H1 (cell line): Measurements from ENCODE around the gene PRXL2A. TPM values are rescaled to one million over a fixed set of nuclear protein-coding genes. Genes with fewer than 3 reads are reported as not detected.

Source experiments
- CTCF ChIA-PET: fragments of 300-600 bp; sonication (Branson Sonifier 250); formaldehyde crosslinking; loops from one replicate; lab custom pipeline; 2021; ENCODE audit not compliant: partially characterized antibody; lab: Charles Lee
- POLR2A ChIA-PET: fragments of 300-600 bp; sonication (Branson Sonifier 250); formaldehyde crosslinking; loops from one replicate; lab custom pipeline; 2021; ENCODE audit warnings: inconsistent platforms; ENCODE audit not compliant: partially characterized antibody; lab: Charles Lee
- DNase-seq, 2 experiments: peaks; one replicate each; pipeline versions ENCODE4 v3.0.0 to v3.0.0-alpha.2; 2010 to 2022; ENCODE audit warnings: low spot score in 2 of 2, low read depth in 1 of 2, mixed read lengths in 1 of 2
- FAIRE-seq: peaks from 2 replicates; lab custom pipeline; 2011; peaks lifted over from hg19 to GRCh38; lab: Jason Lieb, UNC
- H2AFZ ChIP-seq: 2 replicates; pipeline ENCODE4 v1.8.1; 2012; ENCODE audit warnings: low read length, inconsistent platforms
- H2AK5ac ChIP-seq: 2 replicates; pipeline ENCODE4 v1.6.1; 2013; ENCODE audit warnings: low read depth, low read length
- H2BK120ac ChIP-seq: replicated peaks from 2 replicates; pipeline ENCODE3; 2013; ENCODE audit warnings: low read depth, low read length, inconsistent platforms
- H2BK12ac ChIP-seq: 2 replicates; pipeline ENCODE4 v1.6.1; 2013; ENCODE audit warnings: low read depth, low read length
- H2BK15ac ChIP-seq: 2 replicates; pipeline ENCODE4 v1.6.1; 2013; ENCODE audit warnings: low read length
- H2BK20ac ChIP-seq: 2 replicates; pipeline ENCODE4 v1.6.1; 2013; ENCODE audit warnings: low read length
- H2BK5ac ChIP-seq: 2 replicates; pipeline ENCODE4 v1.6.1; 2013; ENCODE audit warnings: low read depth, low read length
- H3K14ac ChIP-seq: 2 replicates; pipeline ENCODE4 v1.6.1; 2013; ENCODE audit warnings: inconsistent platforms; ENCODE audit not compliant: insufficient read length
- H3K18ac ChIP-seq: 2 replicates; pipeline ENCODE4 v1.6.1; 2013; ENCODE audit warnings: low read length; ENCODE audit errors: extremely low read depth
- H3K23ac ChIP-seq: 2 replicates; pipeline ENCODE4 v1.6.1; 2013; ENCODE audit warnings: inconsistent platforms; ENCODE audit not compliant: insufficient read length
- H3K23me2 ChIP-seq: 2 replicates; pipeline ENCODE4 v1.6.1; 2013; ENCODE audit warnings: low read depth, low read length
- H3K27ac ChIP-seq: 2 replicates; pipeline ENCODE4 v1.6.1; 2011; ENCODE audit warnings: low read depth, low read length, inconsistent platforms
- H3K27me3 ChIP-seq, 4 experiments: replicated peaks in 1 of 4; 1 replicate in 1 of 4; 2 replicates in 3 of 4; pipeline versions ENCODE4 v1.6.1 to v1.8.1; 2011 to 2013; ENCODE audit warnings: low read length in 3 of 4, mild to moderate bottlenecking in 3 of 4, inconsistent platforms in 2 of 4, mixed read lengths in 2 of 4, moderate library complexity in 1 of 4; ENCODE audit not compliant: control insufficient read depth in 3 of 4, insufficient read depth in 3 of 4; ENCODE audit errors: extremely low read depth in 1 of 4
- H3K36me3 ChIP-seq, 4 experiments: 2 replicates each; pipeline versions ENCODE4 v1.6.1 to v1.8.1; 2011 to 2013; ENCODE audit warnings: mild to moderate bottlenecking in 4 of 4, low read length in 3 of 4, moderate library complexity in 2 of 4, control low read depth in 1 of 4, inconsistent platforms in 1 of 4; ENCODE audit not compliant: insufficient read depth in 4 of 4, control insufficient read depth in 2 of 4
- H3K4ac ChIP-seq: replicated peaks from 2 replicates; pipeline ENCODE3; 2013; ENCODE audit warnings: low read length, low read depth, mixed read lengths, inconsistent platforms; ENCODE audit not compliant: insufficient read length
- H3K4me1 ChIP-seq, 4 experiments: replicated peaks in 1 of 4; 1 replicate in 1 of 4; 2 replicates in 3 of 4; pipeline versions ENCODE4 v1.6.1 to v1.8.1; 2011 to 2013; ENCODE audit warnings: low read length in 3 of 4, inconsistent platforms in 2 of 4, mixed read lengths in 1 of 4; ENCODE audit not compliant: insufficient read depth in 4 of 4, control insufficient read depth in 3 of 4
- H3K4me2 ChIP-seq, 2 experiments: 2 replicates each; pipeline versions ENCODE4 v1.6.1 to v1.8.1; 2011 to 2013; ENCODE audit warnings: low read depth in 2 of 2, low read length in 2 of 2, control low read depth in 1 of 2, inconsistent platforms in 1 of 2, mild to moderate bottlenecking in 1 of 2; ENCODE audit not compliant: insufficient read depth in 1 of 2
- H3K4me3 ChIP-seq, 4 experiments: fragments of 200-600, 300-600 bp in 1 of 4; sonication (generic), shearing (Covaris generic), sonication (Bioruptor Twin) in 1 of 4; 2 replicates each; pipeline versions ENCODE4 v1.5.1 to v1.8.1; 2011 to 2016; ENCODE audit warnings: low read length in 4 of 4, low read depth in 3 of 4, control low read depth in 2 of 4, inconsistent platforms in 2 of 4, mild to moderate bottlenecking in 2 of 4, mixed read lengths in 1 of 4, moderate library complexity in 1 of 4; ENCODE audit not compliant: insufficient read depth in 2 of 4; ENCODE audit errors: extremely low read depth in 1 of 4
- H3K56ac ChIP-seq: replicated peaks from 2 replicates; pipeline ENCODE3; 2013; ENCODE audit warnings: low read depth, mild to moderate bottlenecking, mixed read lengths, low read length, inconsistent platforms; ENCODE audit not compliant: insufficient read length
- H3K79me1 ChIP-seq: 2 replicates; pipeline ENCODE4 v1.6.1; 2013; ENCODE audit warnings: low read depth, low read length, control low read depth
- H3K79me2 ChIP-seq, 2 experiments: 2 replicates each; pipeline versions ENCODE4 v1.6.1 to v1.8.1; 2012 to 2013; ENCODE audit warnings: low read length in 2 of 2, mild to moderate bottlenecking in 2 of 2, inconsistent platforms in 1 of 2; ENCODE audit not compliant: insufficient read depth in 2 of 2, control insufficient read depth in 1 of 2
- H3K9ac ChIP-seq, 4 experiments: replicated peaks in 1 of 4; 1 replicate in 1 of 4; 2 replicates in 3 of 4; pipeline versions ENCODE4 v1.6.1 to v1.8.1; 2011 to 2013; ENCODE audit warnings: low read depth in 3 of 4, low read length in 3 of 4, control low read depth in 2 of 4, mild to moderate bottlenecking in 2 of 4, moderate library complexity in 2 of 4, inconsistent platforms in 1 of 4; ENCODE audit errors: extremely low read depth in 1 of 4
- H3K9me3 ChIP-seq, 2 experiments: 2 replicates each; pipeline versions ENCODE4 v1.6.1 to v1.8.1; 2012 to 2013; ENCODE audit warnings: mild to moderate bottlenecking in 2 of 2, moderate library complexity in 2 of 2, control low read depth in 1 of 2, inconsistent platforms in 1 of 2, low read depth in 1 of 2, low read length in 1 of 2, mixed read lengths in 1 of 2; ENCODE audit not compliant: insufficient read depth in 2 of 2
- H4K20me1 ChIP-seq, 2 experiments: replicated peaks in 1 of 2; 2 replicates each; pipeline versions ENCODE3 to v1.8.1; 2011 to 2013; ENCODE audit warnings: inconsistent platforms in 2 of 2, low read length in 2 of 2, mild to moderate bottlenecking in 1 of 2; ENCODE audit not compliant: insufficient read depth in 2 of 2, control insufficient read depth in 1 of 2
- H4K5ac ChIP-seq: 2 replicates; pipeline ENCODE4 v1.6.1; 2013; ENCODE audit warnings: low read length, low read depth, mixed read lengths, inconsistent platforms; ENCODE audit not compliant: insufficient read length
- H4K8ac ChIP-seq: 2 replicates; pipeline ENCODE4 v1.8.0; 2013; ENCODE audit warnings: mild to moderate bottlenecking, moderate library complexity, low read length, inconsistent platforms; ENCODE audit not compliant: insufficient read depth; ENCODE audit errors: extremely low read depth
- H4K91ac ChIP-seq: replicated peaks from 2 replicates; pipeline ENCODE3; 2013; ENCODE audit warnings: low read length, mixed read lengths, inconsistent platforms; ENCODE audit not compliant: insufficient read length
- CEBPB ChIP-seq: IDR thresholded peaks from 2 replicates; pipeline ENCODE4 v1.6.1; 2012; ENCODE audit warnings: low read depth, low read length
- EGR1 ChIP-seq: IDR thresholded peaks from 2 replicates; pipeline ENCODE4 v1.6.1; 2011; ENCODE audit warnings: low read depth, low read length, borderline replicate concordance
- HDAC2 ChIP-seq, 2 experiments: fragments of 300-600 bp in 1 of 2; sonication (generic) in 1 of 2; IDR thresholded peaks; 2 replicates each; pipeline ENCODE4 v1.6.1; 2011 to 2012; ENCODE audit warnings: low read depth in 2 of 2, low read length in 2 of 2, mild to moderate bottlenecking in 2 of 2, moderate library complexity in 2 of 2, borderline replicate concordance in 1 of 2, inconsistent platforms in 1 of 2
- HDAC6 ChIP-seq: IDR thresholded peaks from one replicate; pipeline ENCODE4 v1.7.1; 2012; ENCODE audit warnings: low read depth, mild to moderate bottlenecking, inconsistent platforms, low read length, moderate library complexity
- KDM4A ChIP-seq: IDR thresholded peaks from one replicate; pipeline ENCODE4 v1.7.1; 2012; ENCODE audit warnings: low read depth, mild to moderate bottlenecking, moderate library complexity, low read length, inconsistent platforms; ENCODE audit not compliant: severe bottlenecking
- RBBP5 ChIP-seq: IDR thresholded peaks from 2 replicates; pipeline ENCODE4 v1.7.1; 2012; ENCODE audit warnings: low read depth, mild to moderate bottlenecking, inconsistent platforms, low read length, moderate library complexity, borderline replicate concordance
- SAP30 ChIP-seq: fragments of 300-600 bp; sonication (generic); IDR thresholded peaks from 2 replicates; pipeline ENCODE4 v1.7.1; 2012; ENCODE audit warnings: low read length, moderate library complexity, mild to moderate bottlenecking, inconsistent platforms; ENCODE audit not compliant: insufficient read depth, insufficient replicate concordance
- YY1 ChIP-seq: IDR thresholded peaks from 2 replicates; pipeline ENCODE4 v1.6.1; 2011; ENCODE audit warnings: low read depth, mild to moderate bottlenecking, low read length
- WGBS, 2 experiments: shearing (Covaris generic) in 1 of 2; methylation state at CpG; one replicate each; pipeline versions ENCODE4 v1.1.6 to v1.1.7; 2013 to 2015; ENCODE audit warnings: low lambda C conversion rate in 2 of 2, mixed read lengths in 2 of 2, inconsistent platforms in 1 of 2, low coverage in 1 of 2, missing lambda C conversion rate in 1 of 2; ENCODE audit not compliant: insufficient replicate concordance in 2 of 2, insufficient coverage in 1 of 2, insufficient read length in 1 of 2; ENCODE audit errors: extremely low coverage in 1 of 2, missing lambda C conversion rate in 1 of 2; 5-methylcytosine and 5-hydroxymethylcytosine counted together
- polyA plus RNA-seq, 7 experiments: library from polyadenylated mRNA; depleted of rRNA in 3 of 7; stranded (reverse) in 5 of 7; unstranded in 2 of 7; fragments of >200 nt in 5 of 7; fragments of 200-250 nt in 2 of 7; gene quantifications; 1 replicate in 5 of 7; 2 replicates in 1 of 7; 4 replicates in 1 of 7; pipeline versions ENCODE4 v1.2.1 to v1.2.3, GENCODE V29; 2011 to 2013; ENCODE audit warnings: missing spikeins in 2 of 7, mixed read lengths in 2 of 7
- total RNA-seq: library from RNA; stranded (reverse); fragmentation: NEBNext Ultra II Directional; extraction: Animal tissue kit (Norgen Biotek cat#: 25700); gene quantifications from 2 replicates; pipeline ENCODE4 v1.2.1, GENCODE V29; 2021
- TF ChIP-seq, protein P1 (sequence below), 3 experiments: IDR thresholded peaks; 1 replicate in 2 of 3; 2 replicates in 1 of 3; pipeline versions ENCODE4 v1.5.1 to v1.6.1; 2011; ENCODE audit warnings: low read length in 3 of 3, mild to moderate bottlenecking in 3 of 3, inconsistent platforms in 2 of 3, low read depth in 1 of 3, moderate library complexity in 1 of 3; ENCODE audit not compliant: insufficient read depth in 1 of 3; ENCODE audit errors: control extremely low read depth in 1 of 3

PRXL2A gene
- total and polyA plus RNA-seq, 2 of the 8 experiments (the other 6 are each of a cell fraction or from before 2014, with no cell fraction given), result 13.4 to 58.3 TPM

DNA sequence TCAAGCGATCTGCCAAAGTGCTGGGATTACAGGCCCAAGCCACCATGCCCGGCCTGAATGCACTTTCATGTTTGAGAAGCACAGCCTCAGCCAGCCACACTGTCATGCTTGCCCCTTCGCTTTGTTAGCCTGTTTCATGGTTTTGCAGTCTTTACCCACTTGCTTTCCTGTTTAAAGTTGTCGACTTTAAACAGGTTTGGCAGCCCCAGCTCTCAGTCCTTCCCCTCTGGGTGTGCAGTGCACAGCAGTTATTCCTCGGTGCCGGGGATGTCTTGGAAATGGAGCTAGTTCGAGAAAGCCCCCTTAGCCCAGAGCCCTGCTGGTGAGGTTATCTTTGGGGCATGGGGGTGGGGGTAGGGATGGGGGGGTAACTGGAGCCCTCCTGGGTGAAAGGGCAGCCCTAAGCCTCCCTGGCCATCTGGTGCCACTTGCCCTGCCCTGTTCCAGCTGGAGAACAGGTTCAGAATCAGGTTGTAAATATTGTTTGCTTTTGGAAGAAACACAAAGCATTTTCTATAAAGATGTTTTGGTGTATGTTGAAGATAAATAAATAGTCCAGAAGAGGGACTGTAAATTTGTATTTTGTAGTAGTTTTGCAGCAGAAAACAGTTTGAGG, 60.6 kb downstream of the PRXL2A start:
- peaks cover 31 to 41% of the 10 kb centered on the region in 2 experiments for H4K20me1 ChIP-seq
- DNase-seq (no peak), FAIRE-seq (no peak)
- H2BK20ac ChIP-seq, result no peak overlapping the region
- 93% methylated on average over 7 of the region's 7 CpGs; no CpG with 5 or more reads in 1 of the 2 experiments for WGBS, 2 experiments
- H3K4ac ChIP-seq, result no peak overlapping the region
- no peak overlapping the region for H2AFZ ChIP-seq
- no peaks in the 10 kb centered on the region for H3K9me3 ChIP-seq
- H3K18ac ChIP-seq, result no peak overlapping the region
- H2AK5ac ChIP-seq, result no peak overlapping the region
- H3K56ac ChIP-seq, result no peak overlapping the region
- H3K9ac ChIP-seq, result no peak overlapping the region
- no peak overlapping the region for H3K4me3 ChIP-seq
- H3K27me3 ChIP-seq, result peaks cover 0 to 13% (median 6%) of the 10 kb centered on the region in 4 experiments; a peak in 4 of 7 replicates
- H3K27ac ChIP-seq, result no peak overlapping the region
- H3K23me2 ChIP-seq, result 0 out of 2 replicates have a peak, but pooled peaks cover 4% of the 10 kb centered on the region
- H3K14ac ChIP-seq, result no peak overlapping the region
- H2BK15ac ChIP-seq, result no peak overlapping the region
- no peak overlapping the region for H4K8ac ChIP-seq
- H2BK12ac ChIP-seq, result no peak overlapping the region
- H3K79me1 ChIP-seq, result peaks cover 16% of the 10 kb centered on the region
- H4K91ac ChIP-seq, result no peak overlapping the region
- peaks cover 0 to 81% of the 10 kb centered on the region in 2 experiments for H3K79me2 ChIP-seq
- ChIA-PET POLR2A (interaction anchor here (0.6 to 0.8 kb wide), 2 partner anchors 11 to 24 kb away, joined by 3 read pairs; no protein-coding TSS in a partner anchor), CTCF (interaction anchor here (0.7 to 38.4 kb wide), 5 partner anchors 16 to 477 kb away, joined by 3 to 1263 read pairs (median 3); partner anchors contain the start of gene TSPAN14)
- no peak overlapping the region for H3K4me2 ChIP-seq
- H3K36me3 ChIP-seq, result peaks cover 0 to 3% (median 0%) of the 10 kb centered on the region in 4 experiments; a peak in 2 of 8 replicates
- H2BK120ac ChIP-seq, result no peak overlapping the region
- H3K4me1 ChIP-seq, result peaks cover 22 to 38% (median 30%) of the 10 kb centered on the region in 4 experiments
- H3K23ac ChIP-seq, result no peak overlapping the region
- H2BK5ac ChIP-seq, result no peak overlapping the region
- H4K5ac ChIP-seq, result no peak overlapping the region
- no peak for TF ChIP-seq YY1
- TF ChIP-seq HDAC6, result no peak
- TF ChIP-seq RBBP5, result no peak
- TF ChIP-seq CEBPB, result no peak
- TF ChIP-seq, protein P1, sequence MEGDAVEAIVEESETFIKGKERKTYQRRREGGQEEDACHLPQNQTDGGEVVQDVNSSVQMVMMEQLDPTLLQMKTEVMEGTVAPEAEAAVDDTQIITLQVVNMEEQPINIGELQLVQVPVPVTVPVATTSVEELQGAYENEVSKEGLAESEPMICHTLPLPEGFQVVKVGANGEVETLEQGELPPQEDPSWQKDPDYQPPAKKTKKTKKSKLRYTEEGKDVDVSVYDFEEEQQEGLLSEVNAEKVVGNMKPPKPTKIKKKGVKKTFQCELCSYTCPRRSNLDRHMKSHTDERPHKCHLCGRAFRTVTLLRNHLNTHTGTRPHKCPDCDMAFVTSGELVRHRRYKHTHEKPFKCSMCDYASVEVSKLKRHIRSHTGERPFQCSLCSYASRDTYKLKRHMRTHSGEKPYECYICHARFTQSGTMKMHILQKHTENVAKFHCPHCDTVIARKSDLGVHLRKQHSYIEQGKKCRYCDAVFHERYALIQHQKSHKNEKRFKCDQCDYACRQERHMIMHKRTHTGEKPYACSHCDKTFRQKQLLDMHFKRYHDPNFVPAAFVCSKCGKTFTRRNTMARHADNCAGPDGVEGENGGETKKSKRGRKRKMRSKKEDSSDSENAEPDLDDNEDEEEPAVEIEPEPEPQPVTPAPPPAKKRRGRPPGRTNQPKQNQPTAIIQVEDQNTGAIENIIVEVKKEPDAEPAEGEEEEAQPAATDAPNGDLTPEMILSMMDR (IDR thresholded peaks at IDR 0.05; ENCODE audit: control extremely low read depth in 1 of 3, insufficient read depth in 1 of 3, low read depth in 1 of 3, low read length in 3 of 3), result no peak
- TF ChIP-seq SAP30, result no peak
- TF ChIP-seq HDAC2 (IDR thresholded peaks at IDR 0.05; ENCODE audit: borderline replicate concordance in 1 of 2, low read depth in 2 of 2, low read length in 2 of 2), result no peak
- no peak for TF ChIP-seq KDM4A
- no peak for TF ChIP-seq EGR1
